A549 (cell line): ENCODE data around the gene TMEM175.

ENCODE experiments used
- CTCF ChIP-seq: fragments of >200 bp; sonication (Bioruptor Twin); formaldehyde crosslinking; IDR thresholded peaks from 3 replicates; pipeline ENCODE4 v1.5.1; 2016
- ESRRA ChIP-seq: fragments of 150-350 bp; IDR thresholded peaks from 2 replicates; pipeline ENCODE4 v1.6.1; 2014; ENCODE audit warnings: mild to moderate bottlenecking, low read length, borderline replicate concordance
- KDM1A ChIP-seq: fragments of 200-600 bp; sonication (generic); IDR thresholded peaks from 2 replicates; pipeline ENCODE4 v1.6.1; 2016; ENCODE audit warnings: low read depth, mild to moderate bottlenecking
- KDM5A ChIP-seq: fragments of 200-600 bp; sonication (generic); IDR thresholded peaks from 2 replicates; pipeline ENCODE4 v1.6.1; 2016; ENCODE audit warnings: antibody characterized with exemption, mild to moderate bottlenecking
- MYC ChIP-seq: IDR thresholded peaks from 2 replicates; pipeline ENCODE4 v1.6.1; 2012; ENCODE audit warnings: mild to moderate bottlenecking, inconsistent platforms, low read length, improper control_type of control experiment, borderline replicate concordance
- NPAS2 ChIP-seq: fragments of 250-450 bp; sonication (Bioruptor Pico); IDR thresholded peaks from 2 replicates; pipeline ENCODE4 v1.8.0; 2022; ENCODE audit warnings: mild to moderate bottlenecking, moderate library complexity, borderline replicate concordance
- PBX3 ChIP-seq: IDR thresholded peaks from 2 replicates; pipeline ENCODE4 v1.6.1; 2012
- POLR2A ChIP-seq: IDR thresholded peaks from 2 replicates; pipeline ENCODE4 v1.6.1; 2012; ENCODE audit warnings: mild to moderate bottlenecking, low read length
- SREBF2 ChIP-seq: fragments of 450-650 bp; IDR thresholded peaks from 2 replicates; pipeline ENCODE4 v1.6.1; 2014; ENCODE audit warnings: mild to moderate bottlenecking, moderate library complexity
- USF2 ChIP-seq: fragments of 450-650 bp; IDR thresholded peaks from 2 replicates; pipeline ENCODE4 v1.6.1; 2014; ENCODE audit warnings: antibody characterized with exemption

GRCh38 chr4:966266-967112 is 34.2 kb downstream of the TMEM175 start:
- TF ChIP-seq CTCF (no peak), KDM1A (no peak), SREBF2 (no peak), PBX3 (no peak), NPAS2 (no peak), ESRRA (no peak), MYC (no peak), USF2 (no peak), POLR2A (no peak), KDM5A (no peak)
